CD4-positive, alpha-beta T cell treated with Interleukin-12 subunit alpha and Interleukin-12 subunit beta, for 1 hour (primary cell): Measurements from ENCODE around the gene P2RY13.

Source experiments
- DNase-seq: peaks from one replicate; pipeline ENCODE4 v3.0.0-alpha.2; 2020

Gene P2RY13

GRCh38 chr3:151319628-151320027 lies 9.7 kb downstream of the P2RY13 start:
- DNase-seq = no peak

DNA sequence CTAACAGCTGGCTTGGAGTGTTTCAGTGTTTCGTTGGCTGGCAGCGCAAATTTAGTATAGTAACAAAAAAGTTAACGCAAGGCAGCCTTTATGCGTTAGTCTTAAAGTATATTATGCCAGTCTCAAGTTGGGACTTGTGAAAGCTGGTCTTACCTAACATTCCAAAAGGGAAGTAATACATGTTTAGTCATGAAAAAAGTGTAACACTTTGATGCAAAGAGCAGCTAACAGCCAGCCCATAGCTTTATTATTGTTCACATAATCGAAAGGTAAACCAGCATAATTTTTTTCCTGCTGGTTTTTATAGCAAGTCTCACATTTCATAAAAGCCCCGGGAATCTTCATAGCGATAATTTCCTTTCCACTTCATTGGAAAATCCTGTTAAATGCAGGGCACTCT lies 10.4 kb downstream of the P2RY13 start:
- DNase-seq = no peak

- DNase-seq = no peak
Measured at GRCh38 chr3:151318313-151318712, 11.0 kb downstream of the P2RY13 start.

- no peak for DNase-seq
Measured at GRCh38 chr3:151316267-151316991, 12.9 kb downstream of the P2RY13 start, which contains the start of gene GPR87. TSS of gene GPR87 (minus strand) at chr3:151316820. CDS start at chr3:151300100, 16,720 bp downstream.

GRCh38 chr3:151315846-151316245 lies 13.5 kb downstream of the P2RY13 start:
- no peak for DNase-seq

- DNase-seq = no peak
Measured at GRCh38 chr3:151315136-151315535, 14.2 kb downstream of the P2RY13 start.

GRCh38 chr3:151314593-151314992 lies 14.8 kb downstream of the P2RY13 start:
- no peak for DNase-seq

- DNase-seq = no peak
Measured at GRCh38 chr3:151314137-151314536, 15.2 kb downstream of the P2RY13 start.

DNA sequence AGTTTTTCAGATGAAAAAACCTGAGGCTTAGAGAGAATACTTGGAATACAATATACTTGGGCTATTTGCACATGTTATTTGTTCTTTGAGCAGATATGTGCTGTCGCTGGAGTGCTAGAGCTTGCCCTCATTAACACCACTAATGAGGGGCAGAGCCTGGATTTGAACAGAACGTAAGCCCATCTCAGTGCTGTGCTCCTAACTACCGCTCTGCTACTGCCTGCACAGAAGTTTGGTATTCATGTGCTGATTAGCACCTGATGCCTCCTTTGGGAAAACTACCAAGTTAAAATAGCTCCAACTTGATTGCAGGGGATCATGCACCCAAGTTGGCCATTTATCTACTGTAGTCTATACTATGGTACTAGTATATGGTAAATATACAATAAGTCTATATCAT lies 16.4 kb downstream of the P2RY13 start:
- no peak for DNase-seq

GRCh38 chr3:151309566-151309965 lies 19.8 kb downstream of the P2RY13 start:
- DNase-seq = no peak

DNA sequence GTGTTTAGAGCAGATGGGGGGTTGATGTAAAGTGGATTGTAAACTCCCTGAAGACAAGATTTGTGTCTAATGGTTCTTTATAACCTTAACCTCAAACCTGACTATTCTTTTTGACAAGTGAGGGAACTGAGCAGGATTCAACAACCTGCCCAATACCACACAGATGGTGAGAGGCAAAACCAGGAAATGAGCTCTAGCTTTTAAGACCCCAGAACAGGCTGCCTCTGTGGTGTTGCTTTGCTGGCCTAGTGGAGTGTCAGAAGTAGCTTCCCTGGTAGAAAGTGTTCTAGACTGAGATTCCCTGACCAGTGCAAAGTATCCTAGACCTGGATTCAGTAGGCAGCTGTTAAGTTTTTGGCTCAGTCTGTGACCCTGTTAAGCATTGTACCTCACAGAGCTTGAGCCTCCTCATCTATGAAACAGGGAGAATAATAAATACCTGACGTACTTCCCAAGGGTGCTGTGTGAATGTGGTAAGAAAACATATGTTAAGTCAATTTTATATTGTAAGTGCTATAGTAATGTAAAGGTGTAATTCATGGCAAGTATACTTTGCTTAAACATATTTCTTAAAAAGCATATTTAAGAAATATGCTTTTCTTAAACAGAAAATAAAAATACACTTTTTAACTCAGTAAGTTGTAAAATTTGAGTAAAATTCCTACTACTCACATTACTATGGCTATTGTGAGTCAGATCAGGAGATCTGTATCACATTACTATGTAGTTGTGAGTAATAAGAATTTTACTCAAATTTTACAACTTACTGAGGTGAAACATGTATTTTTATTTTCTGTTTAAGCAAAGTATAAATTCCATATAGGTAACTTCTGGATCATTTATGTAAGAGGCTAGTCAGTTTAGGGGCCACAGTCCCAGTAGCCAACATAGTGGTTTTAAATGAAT lies 21.5 kb downstream of the P2RY13 start:
- DNase-seq = no peak

- DNase-seq = no peak
Measured at GRCh38 chr3:151307131-151307530, 22.2 kb downstream of the P2RY13 start.

GRCh38 chr3:151306168-151306810 lies 23.1 kb downstream of the P2RY13 start:
- no peak for DNase-seq

- DNase-seq = no peak
Measured at GRCh38 chr3:151305775-151306151, 23.6 kb downstream of the P2RY13 start.

DNA sequence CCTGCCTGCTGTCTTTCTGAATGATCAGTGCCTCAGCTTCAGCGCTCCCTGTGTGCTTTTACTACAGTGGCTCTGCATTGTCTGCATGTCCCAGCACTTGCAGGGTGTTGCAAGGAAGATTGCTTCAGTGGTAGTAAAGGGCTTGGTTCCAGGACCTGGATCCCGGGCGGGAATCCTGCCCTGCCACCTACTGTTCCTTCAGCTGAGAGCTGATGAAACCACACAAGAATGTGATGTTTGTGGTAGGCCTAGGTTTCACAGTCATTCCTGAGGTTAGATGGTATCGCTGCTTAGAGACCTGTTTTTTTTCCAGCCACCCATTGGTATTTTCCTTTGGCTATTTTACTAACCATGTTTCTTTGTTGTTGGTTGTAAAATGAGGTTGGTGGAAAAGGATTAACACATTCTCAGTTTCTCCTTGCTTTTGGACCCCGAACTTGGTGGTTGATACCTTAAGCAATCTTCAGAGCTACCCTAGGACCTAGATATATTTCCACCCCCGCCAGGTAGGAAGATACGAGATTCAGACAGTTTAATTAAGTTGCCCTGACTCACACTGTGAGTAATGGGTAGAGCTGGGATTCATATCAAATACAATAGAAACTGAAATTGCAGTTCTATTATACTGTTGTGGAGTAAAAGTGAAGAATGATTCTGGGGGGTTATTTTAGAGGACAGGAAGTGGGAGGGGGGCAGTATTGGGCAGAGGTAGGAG lies 24.1 kb downstream of the P2RY13 start:
- no peak for DNase-seq

DNA sequence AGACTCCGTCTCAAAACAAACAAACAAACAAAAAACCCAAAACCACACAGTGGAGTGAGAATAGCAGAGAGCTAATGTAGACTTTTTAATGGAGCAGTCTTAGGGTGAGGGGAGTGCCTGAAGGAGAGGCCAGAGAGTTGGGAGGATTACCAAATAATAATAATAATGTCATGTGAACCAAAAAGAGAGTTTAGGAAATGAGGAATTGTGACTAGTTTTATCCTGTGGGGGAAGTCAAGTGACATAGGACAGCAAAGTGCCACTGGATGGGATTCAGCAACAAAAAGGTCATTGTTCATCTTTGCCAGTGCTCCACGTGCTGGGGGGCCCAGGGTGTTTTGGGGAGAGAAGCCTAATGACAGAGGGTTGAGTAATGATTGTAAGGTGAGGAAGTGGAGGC lies 25.6 kb downstream of the P2RY13 start:
- no peak for DNase-seq

DNA sequence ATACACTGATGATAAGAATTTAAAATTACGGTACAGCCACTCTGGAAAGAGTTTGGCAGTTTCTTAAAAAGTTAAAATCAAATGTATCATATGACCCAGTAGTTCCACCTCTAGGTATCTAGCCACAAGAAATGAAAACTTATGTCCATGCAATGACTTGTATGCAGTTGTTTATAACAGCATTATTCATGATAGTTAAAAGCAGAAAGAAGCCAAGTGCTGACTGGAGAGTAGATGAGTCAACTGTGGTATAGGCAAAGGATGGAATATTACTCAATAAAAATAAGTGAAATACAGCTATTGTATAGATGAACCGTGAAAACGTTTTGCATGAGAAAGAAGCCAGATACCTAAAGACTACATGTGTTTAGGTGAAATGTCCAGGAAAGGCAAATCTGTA lies 27.6 kb downstream of the P2RY13 start:
- DNase-seq = no peak

DNA sequence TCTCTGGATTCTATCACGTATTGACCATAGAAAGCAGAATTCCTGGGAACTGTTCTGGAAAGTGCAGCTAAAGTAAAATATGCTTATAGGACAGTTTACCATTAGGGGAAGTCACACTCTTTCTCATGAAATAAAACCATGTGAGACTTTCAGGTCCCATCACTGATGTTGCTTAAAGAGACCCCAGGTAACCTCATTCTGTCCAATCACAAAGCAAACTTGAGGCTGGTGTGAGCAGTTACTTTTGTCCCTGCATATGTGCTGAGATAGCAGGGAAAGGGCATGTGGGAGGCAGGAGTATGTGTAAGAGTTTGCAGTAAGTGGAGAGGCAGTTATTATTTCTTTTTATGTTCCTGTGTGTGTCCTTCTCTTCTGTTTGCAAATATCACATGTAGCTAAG lies 28.8 kb downstream of the P2RY13 start:
- no peak for DNase-seq

DNA sequence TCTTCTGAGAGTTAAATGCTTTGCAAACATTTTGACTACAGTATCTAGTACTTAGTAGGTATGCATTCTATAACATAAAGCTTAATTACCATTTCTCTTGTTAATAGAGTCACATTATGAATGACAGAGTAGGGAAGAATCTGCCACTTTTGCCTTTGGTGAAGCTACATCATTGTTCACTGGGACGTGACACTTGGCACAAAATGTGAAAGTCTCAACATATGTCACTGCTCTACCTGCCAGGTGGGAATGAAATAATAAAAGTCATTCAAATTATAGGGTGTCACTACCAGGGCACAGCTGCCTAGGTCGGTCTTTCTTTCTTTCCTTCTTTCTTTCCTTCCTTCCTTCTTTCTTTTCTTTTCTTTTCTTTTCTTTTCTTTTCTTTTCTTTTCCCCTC lies 30.3 kb downstream of the P2RY13 start:
- DNase-seq = no peak

DNA sequence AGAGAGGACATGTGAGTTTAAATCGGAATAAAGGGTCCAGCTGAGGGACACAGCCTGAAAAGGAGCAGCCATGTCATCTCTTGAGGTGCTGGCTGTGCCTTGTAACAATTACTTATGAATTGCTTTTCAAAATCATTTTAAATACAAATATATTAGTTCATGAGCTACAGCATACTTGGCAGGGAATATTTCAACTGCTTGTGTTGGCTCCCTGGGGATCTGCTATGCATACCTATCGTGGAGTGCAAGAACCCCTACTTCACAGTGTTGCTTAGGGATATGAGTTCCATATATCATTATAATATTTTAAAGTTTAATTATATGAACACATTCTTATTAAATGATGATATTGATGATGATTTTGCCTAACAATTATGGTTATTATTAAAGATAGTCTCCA lies 31.9 kb downstream of the P2RY13 start:
- no peak for DNase-seq

DNA sequence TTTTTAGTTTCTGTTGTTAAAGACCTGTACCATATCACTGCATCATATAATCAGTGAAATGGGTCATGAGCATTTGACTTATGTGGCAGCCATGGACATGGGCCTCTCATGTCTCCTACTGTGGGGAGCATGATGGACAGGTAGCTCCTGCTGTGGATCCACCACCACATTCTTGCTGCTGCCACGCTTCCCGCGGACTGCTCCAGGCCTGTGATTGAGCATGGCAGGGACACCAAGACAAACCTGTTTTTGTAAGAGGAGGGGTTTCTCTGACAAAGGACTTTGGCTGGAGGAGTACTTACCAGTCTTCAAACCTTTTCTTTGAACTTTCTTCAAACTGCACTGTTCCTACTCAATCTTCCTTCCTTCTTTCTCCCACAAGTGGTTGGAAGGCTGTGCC lies 33.1 kb downstream of the P2RY13 start:
- DNase-seq = no peak

DNA sequence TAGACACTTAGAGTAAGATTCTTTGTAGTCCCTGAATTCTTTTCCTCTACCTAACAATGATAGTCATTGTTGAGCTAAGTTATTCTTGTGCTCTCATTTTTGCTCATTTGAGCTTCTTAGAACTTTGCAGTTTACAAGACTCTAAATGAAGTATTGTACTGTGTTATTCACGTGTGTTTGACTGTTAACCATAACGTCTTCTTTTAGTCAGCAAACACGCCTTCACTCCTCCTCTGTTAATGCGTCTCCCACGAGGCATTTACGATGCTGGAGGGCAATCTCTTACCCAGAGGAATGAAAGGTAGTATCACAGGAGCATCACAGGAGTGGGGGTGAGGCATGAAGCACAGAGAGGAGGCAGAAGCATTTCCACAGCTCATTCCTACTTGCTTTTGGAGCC lies 36.2 kb downstream of the P2RY13 start:
- DNase-seq = no peak

DNA sequence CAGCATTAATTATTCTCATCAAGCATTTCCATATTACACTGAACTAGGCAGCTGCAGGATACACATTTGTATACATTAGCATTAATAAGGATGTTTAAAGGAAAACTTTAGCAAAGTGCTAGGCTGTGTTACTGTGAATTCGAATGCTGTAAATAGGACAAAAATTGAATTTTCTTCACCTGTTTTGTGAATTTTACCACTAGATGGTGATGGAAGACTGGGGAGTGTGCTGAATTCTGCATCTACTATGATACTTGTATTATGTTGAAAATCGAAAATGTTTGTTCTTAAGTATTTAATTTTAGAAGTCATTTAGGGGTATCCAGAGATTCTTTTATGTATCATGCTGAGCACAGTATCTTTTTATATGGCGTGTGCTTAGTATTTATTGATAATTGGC lies 38.7 kb downstream of the P2RY13 start:
- no peak for DNase-seq
